Measurements from ENCODE around the gene GRK1.

DNA sequence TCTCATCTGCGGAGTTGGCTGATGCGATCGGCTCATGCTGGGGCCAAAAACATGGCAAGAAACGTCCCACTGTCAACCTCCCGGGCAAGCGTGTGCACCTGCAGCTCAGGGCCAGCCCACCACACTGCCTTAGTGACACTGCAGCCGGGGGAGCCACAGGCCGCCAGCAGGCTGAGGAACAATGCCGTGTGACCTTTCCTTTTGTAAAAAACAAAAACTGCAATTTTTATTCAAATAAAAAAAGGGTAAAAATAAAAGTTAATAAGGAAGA lies 73.2 kb downstream of the GRK1 start:
- no peak for TF ChIP-seq EZH2 (IDR thresholded peaks at IDR 0.05; ENCODE audit: insufficient read depth, low read length)
- TF ChIP-seq, protein P1, sequence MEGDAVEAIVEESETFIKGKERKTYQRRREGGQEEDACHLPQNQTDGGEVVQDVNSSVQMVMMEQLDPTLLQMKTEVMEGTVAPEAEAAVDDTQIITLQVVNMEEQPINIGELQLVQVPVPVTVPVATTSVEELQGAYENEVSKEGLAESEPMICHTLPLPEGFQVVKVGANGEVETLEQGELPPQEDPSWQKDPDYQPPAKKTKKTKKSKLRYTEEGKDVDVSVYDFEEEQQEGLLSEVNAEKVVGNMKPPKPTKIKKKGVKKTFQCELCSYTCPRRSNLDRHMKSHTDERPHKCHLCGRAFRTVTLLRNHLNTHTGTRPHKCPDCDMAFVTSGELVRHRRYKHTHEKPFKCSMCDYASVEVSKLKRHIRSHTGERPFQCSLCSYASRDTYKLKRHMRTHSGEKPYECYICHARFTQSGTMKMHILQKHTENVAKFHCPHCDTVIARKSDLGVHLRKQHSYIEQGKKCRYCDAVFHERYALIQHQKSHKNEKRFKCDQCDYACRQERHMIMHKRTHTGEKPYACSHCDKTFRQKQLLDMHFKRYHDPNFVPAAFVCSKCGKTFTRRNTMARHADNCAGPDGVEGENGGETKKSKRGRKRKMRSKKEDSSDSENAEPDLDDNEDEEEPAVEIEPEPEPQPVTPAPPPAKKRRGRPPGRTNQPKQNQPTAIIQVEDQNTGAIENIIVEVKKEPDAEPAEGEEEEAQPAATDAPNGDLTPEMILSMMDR (IDR thresholded peaks at IDR 0.05; ENCODE audit: insufficient read depth, low read depth, low read length) = no peak
